AG09309 (cell line): ENCODE measurements around the gene PRKAG3.

Source experiments
- DNase-seq: peaks from one replicate; pipeline ENCODE4 v3.0.0-alpha.2; 2010; ENCODE audit warnings: low read depth
- H3K4me3 ChIP-seq: 2 replicates; pipeline ENCODE4 v1.5.1; 2011; ENCODE audit warnings: mild to moderate bottlenecking, low read depth, low read length, moderate library complexity; ENCODE audit not compliant: control insufficient read depth
- TF ChIP-seq, protein P1 (sequence below): IDR thresholded peaks from 2 replicates; pipeline ENCODE4 v1.5.1; 2011; ENCODE audit warnings: mild to moderate bottlenecking, low read depth, low read length, inconsistent platforms; ENCODE audit not compliant: insufficient read depth, control insufficient read depth; ENCODE audit errors: missing control alignments

PRKAG3 gene

DNA sequence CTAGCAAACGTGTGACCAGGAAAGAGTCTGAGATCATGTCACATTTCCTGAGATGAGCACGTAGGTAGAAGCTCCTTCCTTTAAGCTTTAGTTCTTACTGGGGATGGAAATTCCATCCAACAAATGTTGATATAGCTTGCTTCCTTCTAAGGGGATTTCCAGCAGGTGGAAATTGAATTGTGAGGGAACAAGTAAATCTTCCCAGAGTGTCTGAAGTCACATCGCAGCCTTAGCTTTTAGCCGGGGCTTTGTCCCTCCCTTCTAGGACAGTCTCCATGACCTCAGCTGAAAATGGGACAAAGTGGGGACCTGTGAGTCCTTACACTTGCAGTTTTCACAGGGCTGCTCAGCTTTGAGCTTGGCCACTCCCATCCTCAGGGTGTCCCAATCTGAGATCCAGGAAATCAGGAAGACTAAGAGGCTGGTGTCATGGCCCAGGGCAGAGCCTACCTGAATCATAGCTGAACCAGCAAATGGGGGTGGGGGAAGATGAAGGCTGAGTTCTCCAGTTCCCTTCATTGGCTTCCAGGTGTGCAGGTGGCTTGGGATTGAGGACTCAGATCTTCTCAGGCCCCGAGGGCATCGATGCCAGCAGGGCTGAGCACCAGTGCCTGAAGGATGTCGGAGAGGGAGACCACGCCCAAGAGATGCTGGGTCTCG is 8.3 kb downstream of the PRKAG3 start:
- H3K4me3 ChIP-seq: no peak overlapping the region
- DNase-seq: no peak
- TF ChIP-seq, protein P1, sequence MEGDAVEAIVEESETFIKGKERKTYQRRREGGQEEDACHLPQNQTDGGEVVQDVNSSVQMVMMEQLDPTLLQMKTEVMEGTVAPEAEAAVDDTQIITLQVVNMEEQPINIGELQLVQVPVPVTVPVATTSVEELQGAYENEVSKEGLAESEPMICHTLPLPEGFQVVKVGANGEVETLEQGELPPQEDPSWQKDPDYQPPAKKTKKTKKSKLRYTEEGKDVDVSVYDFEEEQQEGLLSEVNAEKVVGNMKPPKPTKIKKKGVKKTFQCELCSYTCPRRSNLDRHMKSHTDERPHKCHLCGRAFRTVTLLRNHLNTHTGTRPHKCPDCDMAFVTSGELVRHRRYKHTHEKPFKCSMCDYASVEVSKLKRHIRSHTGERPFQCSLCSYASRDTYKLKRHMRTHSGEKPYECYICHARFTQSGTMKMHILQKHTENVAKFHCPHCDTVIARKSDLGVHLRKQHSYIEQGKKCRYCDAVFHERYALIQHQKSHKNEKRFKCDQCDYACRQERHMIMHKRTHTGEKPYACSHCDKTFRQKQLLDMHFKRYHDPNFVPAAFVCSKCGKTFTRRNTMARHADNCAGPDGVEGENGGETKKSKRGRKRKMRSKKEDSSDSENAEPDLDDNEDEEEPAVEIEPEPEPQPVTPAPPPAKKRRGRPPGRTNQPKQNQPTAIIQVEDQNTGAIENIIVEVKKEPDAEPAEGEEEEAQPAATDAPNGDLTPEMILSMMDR: no peak

DNA sequence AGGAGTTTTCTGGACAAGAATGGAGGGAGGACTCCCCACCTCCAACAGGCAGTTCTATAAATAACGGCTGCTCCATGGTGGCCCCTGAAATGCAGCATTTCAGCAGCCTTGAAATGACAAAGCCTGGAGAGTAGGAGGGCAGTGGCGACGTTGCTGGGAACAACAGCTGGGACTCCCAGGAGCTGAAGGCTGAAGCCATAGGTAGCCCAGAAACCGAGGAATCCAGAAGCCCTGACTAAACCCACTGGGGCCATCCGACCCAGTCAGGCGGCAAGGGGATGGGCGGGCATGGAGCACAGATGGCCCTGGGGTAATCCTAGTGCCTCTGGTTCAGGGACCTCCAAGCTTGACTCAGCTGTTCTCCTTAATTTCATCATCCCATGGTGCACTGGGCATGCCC is 9.0 kb downstream of the PRKAG3 start:
- H3K4me3 ChIP-seq: no peak overlapping the region
- DNase-seq: no peak
- TF ChIP-seq, protein P1: no peak

DNA sequence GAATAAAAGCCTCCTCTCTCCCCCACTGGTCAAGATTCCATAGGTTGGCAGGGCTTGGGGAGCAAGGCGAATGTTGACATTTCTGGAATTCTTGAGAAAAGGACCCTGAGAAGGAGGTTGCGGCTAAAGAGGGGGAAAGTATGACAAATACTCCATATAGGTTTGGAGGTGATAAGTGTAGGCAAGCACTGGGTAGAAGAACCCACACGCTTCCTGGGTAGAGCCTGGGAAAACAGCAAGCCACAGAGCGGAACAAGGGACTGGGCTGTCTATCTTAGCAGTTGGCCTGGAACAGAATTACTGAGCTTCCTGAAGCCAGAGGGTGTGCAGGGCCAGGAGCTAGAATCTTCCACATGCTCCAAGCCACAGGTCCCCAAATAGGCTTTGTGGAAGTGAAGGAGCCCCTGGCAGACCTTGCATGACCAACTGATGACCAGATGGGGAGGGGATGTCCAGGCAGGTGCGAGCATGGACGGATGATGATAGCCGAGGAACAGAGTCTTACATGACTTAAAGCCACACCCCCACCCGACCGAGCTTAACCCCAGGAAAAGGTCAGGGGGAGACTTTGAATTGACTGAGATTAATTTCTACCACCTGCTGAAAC is 9.9 kb downstream of the PRKAG3 start:
- TF ChIP-seq, protein P1: no peak
- DNase-seq: no peak

DNA sequence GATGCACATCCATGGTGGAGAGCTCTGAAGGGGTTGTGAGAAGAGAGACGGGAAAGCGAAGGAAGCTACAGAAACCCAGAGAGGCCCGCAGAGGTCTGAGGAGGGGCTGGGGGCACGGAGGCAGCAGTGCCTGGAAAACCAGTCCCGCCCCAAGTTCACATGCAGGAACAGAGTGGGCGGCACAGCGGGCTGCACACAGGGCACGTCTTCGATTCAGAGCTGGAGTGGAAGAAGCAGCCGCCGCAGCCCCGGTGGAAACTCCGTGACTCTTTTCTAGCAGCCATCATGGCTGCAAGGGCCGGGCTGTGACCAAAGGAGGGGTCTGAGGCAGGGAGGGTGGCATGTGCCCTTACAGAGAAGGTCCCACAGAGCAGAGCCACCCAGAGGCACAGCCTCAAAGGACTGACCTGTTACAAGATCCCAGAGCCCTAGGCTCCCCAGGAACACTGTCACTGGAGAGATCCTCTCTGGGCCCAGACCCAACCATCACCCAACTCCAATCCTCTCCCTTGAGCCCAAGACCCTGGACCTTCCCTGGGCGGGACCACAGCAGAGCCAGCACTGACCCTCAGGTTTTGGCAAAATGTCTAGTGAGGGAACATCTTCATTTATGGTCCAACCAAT is 10.7 kb downstream of the PRKAG3 start:
- DNase-seq: no peak
- TF ChIP-seq, protein P1: no peak
- H3K4me3 ChIP-seq: no peak overlapping the region

More for the DNA sequence above, 9.9 kb downstream of the PRKAG3 start:
- H3K4me3 ChIP-seq: no peak overlapping the region

DNA sequence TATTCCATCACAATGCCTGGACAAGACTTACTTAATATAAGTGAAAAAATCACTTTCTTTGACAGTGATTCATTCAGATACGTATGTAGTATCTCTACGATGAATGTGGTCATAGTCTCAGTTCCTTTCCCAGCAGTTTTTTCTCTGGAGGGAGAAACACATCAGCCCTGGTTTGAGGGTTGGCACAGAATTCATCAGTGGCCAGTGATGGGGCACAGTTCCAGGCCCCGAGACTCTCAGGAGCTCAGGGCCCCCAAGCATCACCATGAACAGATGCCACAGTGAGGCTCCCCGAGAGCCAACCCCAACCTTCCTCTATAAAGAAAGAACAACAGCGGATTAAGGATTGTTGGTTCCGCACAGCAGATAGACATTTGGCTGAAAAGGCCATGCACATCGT is 12.5 kb downstream of the PRKAG3 start:
- TF ChIP-seq, protein P1: no peak
- no peak for DNase-seq
- H3K4me3 ChIP-seq: no peak overlapping the region

DNA sequence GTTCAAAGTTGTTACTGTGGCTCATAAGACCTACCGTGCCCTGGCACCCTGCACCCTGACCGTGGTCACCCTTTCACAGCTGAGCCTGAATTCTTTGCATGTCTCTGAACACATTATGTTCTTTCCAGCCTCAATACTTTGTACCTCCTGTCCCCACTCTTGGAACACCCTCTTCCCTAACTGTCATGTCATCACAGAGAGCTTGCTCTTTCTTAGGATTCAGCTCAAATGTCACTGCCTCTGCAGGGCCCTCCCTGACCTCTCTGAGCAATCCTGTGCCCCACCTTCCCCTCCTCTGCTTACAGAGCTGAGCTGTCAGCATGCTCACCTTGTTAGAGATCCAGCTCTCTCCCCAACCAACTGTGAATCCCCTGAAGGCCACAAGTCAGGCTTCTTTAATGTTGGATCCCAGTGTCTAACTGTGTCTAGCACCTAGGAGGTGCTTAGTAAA is 15.0 kb downstream of the PRKAG3 start:
- no peak overlapping the region for H3K4me3 ChIP-seq
- DNase-seq: no peak
- TF ChIP-seq, protein P1: no peak
